Uterus (tissue), 2 donors: ENCODE results near the gene ACAP1.

Source experiments
- POLR2A ChIP-seq, 2 donors: fragments of 450-650 bp; IDR thresholded peaks; one replicate each; pipeline ENCODE4 v1.6.1; 2016; ENCODE audit warnings: antibody characterized with exemption in 2 of 2, mild to moderate bottlenecking in 1 of 2, moderate library complexity in 1 of 2
- TF ChIP-seq, protein P1 (sequence below), 4 experiments: fragments of 200-600 bp in 2 of 4; fragments of 450-650 bp in 2 of 4; sonication (generic) in 2 of 4; IDR thresholded peaks; one replicate each; pipeline ENCODE4 v1.5.1; 2016 to 2019; ENCODE audit warnings: antibody characterized with exemption in 4 of 4, mild to moderate bottlenecking in 2 of 4, moderate library complexity in 1 of 4

DNA sequence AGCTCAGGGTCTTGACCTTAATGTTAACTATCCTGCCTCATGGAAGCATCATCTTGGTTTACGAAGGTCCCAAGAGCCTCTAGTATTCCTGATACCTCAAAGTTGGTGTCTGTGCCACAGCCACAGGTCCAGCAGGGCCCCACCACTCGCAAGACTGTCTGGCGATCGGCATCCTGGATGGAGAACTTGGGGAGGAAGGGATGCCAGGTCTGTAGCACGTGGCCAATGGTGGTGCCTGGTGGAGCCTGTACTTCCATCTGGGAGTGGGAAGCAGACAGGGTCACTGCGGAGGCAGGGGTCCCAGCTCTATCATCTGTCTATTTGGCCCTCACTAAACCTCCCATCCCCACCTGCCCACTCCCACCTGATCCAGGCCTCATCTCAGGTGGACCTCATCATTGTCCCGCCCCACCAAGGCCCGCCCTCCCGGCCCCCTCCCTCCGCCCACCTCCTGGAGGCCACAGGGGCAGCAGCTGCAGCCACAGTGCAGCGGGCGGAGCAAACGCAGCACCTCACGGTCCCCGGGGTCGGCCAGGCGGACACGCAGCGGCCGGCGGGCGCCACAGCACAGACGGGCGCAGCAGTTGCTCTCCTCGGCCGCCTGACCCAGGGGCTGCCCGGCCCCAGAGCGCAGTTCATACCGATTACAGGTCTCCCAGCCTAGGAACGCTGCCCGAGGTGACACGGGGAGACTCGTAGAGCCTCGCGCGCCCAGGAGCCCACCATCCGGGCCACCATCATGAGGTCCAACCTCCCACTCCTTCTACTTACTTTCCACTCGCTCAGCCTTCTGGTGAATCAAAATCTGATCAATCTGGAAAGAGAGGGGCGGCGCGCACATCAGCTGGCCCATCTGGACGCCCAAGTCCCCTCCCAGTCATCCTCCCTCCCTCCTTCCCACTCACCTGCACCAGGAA lies 56.6 kb downstream of the ACAP1 start:
- TF ChIP-seq, protein P1, sequence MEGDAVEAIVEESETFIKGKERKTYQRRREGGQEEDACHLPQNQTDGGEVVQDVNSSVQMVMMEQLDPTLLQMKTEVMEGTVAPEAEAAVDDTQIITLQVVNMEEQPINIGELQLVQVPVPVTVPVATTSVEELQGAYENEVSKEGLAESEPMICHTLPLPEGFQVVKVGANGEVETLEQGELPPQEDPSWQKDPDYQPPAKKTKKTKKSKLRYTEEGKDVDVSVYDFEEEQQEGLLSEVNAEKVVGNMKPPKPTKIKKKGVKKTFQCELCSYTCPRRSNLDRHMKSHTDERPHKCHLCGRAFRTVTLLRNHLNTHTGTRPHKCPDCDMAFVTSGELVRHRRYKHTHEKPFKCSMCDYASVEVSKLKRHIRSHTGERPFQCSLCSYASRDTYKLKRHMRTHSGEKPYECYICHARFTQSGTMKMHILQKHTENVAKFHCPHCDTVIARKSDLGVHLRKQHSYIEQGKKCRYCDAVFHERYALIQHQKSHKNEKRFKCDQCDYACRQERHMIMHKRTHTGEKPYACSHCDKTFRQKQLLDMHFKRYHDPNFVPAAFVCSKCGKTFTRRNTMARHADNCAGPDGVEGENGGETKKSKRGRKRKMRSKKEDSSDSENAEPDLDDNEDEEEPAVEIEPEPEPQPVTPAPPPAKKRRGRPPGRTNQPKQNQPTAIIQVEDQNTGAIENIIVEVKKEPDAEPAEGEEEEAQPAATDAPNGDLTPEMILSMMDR (IDR thresholded peaks at IDR 0.05), result no peak
- TF ChIP-seq POLR2A (IDR thresholded peaks at IDR 0.05), result no peak
